Cerebellar nuclear complex (tissue), 1 donor: ENCODE data around the gene TIMP3.

ENCODE experiments used
- DNase-seq, 2 experiments: peaks; one replicate each; lab custom pipeline; 2025; lab: John Stamatoyannopoulos, UW

Gene TIMP3

DNA sequence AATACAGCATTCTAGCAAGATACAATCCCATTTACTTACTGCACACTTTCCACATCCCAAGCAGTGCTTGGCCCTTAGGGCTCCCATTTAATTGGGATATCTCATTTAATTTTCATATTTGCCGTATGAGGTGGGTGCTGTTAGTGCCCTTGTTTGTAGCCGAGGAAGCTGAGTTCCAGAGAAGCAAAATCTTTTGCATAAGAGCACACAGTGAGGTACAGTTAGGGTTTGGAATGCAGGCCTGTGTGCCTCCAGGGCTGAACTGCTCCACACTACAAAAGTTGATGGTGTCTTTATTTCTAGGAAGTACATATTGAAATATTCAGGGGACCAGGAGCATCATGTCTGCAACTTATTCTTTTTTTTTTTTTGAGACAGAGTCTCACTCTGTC lies 15.5 kb upstream of the TIMP3 start:
- no peak for DNase-seq

DNA sequence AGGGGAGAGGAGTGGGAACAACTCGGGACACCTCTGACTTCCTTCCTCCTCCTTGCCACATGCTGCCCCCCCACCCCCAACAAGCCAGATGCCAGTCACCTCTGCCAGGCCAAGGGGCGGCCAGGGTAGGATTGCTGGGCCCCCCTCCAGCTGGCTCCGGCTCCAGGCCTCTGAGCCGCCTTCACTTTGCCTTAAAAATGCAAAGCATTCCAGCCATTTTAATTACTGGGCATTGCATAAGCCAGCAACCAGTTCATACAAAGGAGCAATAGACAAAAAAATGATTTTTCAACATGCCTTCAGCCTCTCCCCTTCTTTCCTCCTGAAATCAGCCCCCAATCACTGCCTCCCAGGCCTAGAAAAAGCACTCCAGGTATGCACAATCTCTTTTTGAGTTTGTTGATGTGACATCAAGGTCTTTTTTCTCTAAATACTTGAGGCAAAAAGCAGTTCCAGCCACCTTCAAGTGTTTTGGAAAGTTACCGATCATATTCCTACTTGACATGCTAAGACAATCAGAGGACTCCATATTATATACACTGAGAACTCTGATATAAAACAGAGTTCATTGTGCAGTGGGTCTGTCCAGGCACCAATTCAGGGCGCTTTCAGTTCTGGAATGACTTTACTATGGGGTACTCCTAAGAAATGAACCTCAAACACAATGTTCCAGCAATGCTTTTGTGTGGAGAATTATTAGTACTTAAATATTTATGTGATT lies 12.4 kb upstream of the TIMP3 start:
- no peak for DNase-seq

- no peak for DNase-seq
Observed at GRCh38 chr22:32789797-32790620, 11.5 kb upstream of the TIMP3 start.

- no peak for DNase-seq
Observed at GRCh38 chr22:32791056-32791455, 10.4 kb upstream of the TIMP3 start.

DNA sequence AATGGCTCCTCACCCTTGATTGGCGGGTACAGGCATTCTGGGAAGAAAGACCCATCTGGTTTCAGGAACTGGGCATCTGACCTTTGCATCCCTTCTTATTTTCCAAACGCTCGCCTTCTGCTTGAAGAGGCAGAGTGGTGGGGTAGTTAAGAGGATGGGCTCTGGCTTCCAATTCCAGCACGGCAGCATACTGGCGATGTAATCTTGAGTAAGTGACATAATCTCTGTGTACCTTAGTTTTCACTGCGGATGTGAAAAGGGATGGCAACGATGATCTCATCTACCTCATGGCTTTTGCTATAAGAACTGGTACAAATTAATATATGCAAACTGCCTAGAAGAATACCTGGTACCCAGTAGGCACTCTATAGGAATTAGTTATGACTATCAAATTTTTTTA lies 10.0 kb upstream of the TIMP3 start:
- no peak for DNase-seq

- no peak for DNase-seq
Observed at GRCh38 chr22:32793589-32793988, 7.9 kb upstream of the TIMP3 start.

DNA sequence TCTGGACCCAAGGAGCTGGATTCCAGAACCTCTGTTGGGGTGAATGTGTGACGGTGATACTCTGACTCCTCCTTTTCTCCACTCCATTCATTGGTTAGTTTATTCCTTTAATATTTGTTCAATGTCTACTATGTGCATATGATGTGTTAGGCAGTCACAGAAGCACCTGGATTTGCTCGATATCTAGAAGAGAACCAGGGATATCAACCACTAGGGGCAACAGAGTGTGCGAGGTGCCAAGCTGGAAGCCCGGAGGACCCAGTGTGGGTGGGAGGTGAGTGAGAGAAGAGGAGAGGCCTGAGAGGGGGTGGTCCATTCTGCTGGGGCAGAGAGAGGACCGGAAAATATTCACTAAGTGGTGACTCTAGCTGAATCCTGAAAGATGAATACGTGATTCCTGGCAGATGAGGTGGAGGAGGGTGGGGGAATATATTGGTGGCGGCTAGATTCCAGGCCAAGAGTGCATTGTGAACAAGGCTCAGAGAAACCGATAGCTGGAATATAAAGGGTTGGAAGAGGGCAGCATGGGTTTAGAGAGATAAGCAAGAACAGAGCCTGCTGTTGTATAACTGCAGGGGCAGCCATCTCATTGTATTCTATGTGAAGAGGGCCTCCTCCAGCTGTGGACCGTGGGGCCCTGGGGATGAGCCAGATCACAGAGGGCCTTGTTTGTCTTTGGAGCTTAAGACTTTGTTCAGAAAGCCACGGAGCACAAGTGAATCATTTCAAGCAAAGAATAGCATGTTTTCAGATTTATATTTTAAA lies 6.9 kb upstream of the TIMP3 start:
- DNase-seq = no peak

- no peak for DNase-seq
Observed at GRCh38 chr22:32795214-32795596, 6.3 kb upstream of the TIMP3 start.

DNA sequence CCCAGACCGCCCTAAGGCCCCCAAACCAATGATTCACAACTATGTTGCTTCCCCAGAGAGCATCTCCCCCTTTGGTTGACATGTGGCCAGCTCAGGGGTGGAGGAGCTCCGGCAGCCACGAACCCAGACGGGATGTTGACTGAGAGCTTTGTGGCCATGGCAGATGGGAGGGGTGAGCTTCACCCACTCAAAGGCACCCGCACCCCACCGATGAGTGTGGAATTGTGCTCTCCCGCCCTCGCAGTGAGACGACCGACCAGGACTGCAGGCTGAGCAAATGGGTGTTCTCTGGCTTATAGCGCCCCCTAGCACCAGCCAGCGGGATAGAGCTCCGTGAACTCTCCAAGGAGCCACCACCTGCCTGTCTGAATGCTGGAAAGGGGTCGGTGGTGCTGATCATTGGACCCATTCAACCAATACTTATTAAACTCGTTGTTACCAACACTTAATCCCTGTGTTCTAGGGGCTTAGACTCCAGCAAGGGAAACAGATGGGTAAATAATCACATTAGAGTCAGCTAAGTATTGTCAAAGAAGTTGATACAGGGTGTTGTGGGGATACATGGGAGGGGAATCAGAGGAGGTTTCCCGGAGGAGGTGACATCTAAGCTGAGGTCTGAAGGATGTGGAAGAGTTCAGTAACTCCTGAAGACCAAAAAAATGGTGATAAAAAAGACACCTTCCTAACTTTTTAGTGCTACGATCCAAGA lies 4.5 kb upstream of the TIMP3 start:
- DNase-seq = no peak

GRCh38 chr22:32799496-32799895 lies 2.0 kb upstream of the TIMP3 start:
- no peak for DNase-seq

DNA sequence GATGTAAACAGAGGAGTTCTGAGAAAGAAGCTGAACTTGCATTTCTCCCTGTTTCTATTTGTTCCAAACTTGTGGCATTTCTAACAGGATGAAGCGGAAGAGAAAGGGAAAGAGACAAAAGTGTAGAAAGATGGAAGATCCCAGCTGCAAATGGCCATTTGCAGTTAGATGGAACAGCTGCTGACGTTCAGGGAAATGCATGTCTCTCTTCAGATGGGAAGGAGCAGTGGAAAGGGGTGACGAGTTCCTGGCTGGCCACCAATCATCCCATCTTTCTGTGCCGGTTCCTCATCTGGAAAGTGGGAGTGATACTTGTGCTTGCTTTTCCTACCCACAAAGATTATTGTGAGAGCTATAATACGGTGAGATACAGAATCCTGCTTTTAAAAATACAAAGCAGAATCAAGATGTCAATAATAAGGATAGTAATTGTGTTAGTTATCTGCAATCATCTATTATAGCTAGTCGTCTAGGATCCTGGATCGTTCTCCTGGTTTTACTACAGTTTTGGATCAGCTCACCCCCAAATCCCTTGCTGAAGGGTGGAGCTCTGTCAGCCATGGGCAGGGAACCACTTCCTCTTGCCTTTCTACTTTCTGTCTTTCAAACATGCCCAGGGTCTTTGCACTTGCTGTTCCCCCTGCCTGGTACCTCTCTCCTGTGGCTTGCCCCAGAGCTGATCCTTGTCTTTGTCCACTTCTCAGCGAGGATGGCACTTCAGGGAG lies 1.2 kb upstream of the TIMP3 start:
- DNase-seq = no peak

DNA sequence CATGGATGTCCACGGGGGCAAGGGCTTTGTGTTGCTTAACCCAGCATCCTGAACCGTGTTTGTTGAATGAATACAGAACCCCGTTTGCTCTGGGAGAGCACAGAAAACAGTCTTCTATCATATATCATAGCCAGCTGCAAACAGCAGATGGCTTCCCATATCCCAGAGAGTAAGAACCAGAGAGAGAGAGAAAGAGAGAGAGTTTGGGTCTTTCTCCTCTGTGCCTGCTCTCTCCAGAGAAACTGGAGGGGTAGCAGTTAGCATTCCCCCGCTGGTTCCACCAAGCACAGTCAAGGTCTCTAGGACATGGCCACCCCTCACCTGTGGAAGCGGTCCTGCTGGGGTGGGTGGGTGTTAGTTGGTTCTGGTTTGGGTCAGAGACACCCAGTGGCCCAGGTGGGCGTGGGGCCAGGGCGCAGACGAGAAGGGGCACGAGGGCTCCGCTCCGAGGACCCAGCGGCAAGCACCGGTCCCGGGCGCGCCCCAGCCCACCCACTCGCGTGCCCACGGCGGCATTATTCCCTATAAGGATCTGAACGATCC lies 440 bp upstream of the TIMP3 start:
- DNase-seq = no peak

- DNase-seq = no peak
Observed at GRCh38 chr22:32802237-32802765, 796 bp downstream of the TIMP3 start.

- no peak for DNase-seq
Observed at GRCh38 chr22:32803020-32803737, 1.7 kb downstream of the TIMP3 start.

- no peak for DNase-seq
Observed at GRCh38 chr22:32803738-32804435, 2.4 kb downstream of the TIMP3 start.

GRCh38 chr22:32804531-32805360 lies 3.2 kb downstream of the TIMP3 start:
- DNase-seq = no peak

GRCh38 chr22:32805361-32805881 lies 3.9 kb downstream of the TIMP3 start:
- DNase-seq = no peak

DNA sequence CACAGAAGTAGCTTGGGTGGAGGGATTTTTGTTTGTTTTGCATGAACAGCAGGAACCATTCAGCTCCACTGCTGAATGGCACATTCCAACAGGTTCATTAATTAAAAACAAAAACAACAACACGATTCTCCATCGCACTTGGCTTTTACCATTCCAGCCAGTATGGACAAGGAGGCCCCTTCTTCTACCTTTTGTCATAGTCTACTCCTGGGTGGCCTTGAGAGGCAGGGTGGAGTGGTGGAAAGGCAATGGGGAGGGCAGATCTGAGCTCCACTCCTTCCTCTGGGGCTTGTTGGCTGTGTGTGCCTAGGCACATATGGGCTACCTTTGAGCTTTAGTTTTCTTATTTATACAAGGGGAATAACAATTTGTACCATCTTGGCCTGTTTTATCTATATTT lies 4.8 kb downstream of the TIMP3 start:
- no peak for DNase-seq
